ENCODE results near the gene WRNIP1. TPM values are rescaled to one million over a fixed set of nuclear protein-coding genes. Genes with fewer than 3 reads are reported as not detected.

WRNIP1 gene
- total and polyA plus RNA-seq, 2 of the 8 experiments (the other 6 are each of a cell fraction or from before 2014, with no cell fraction given) = 38.2 to 39.2 TPM

DNA sequence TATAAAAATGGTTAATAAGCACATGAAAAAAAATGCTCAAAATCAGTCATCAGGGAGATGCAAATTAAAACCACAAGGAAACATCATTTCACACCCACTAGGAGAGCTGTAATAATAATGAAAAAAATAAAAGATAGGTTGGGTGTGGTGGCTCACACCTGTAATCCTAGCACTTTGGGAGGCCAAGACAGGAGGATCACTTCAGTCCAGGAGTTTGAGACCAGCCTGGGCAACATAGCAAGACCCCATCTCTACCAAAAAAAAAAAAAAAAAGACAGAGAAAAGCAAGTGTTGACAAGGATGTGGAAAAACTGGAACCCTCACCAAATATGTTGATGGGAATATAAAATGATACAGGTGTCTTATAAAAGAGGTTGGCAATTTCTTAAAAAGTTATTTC is 11.4 kb upstream of the WRNIP1 start (continued):
- no peak for TF ChIP-seq SUZ12 (IDR thresholded peaks at IDR 0.05; ENCODE audit: low read length)
- no peak for TF ChIP-seq TBP (IDR thresholded peaks at IDR 0.05; ENCODE audit: low read depth, low read length)
- no peak for TF ChIP-seq CEBPB (IDR thresholded peaks at IDR 0.05; ENCODE audit: low read depth, low read length)
- no peak for TF ChIP-seq KDM4A (IDR thresholded peaks at IDR 0.05; ENCODE audit: low read depth, low read length, severe bottlenecking)

Data from H1 (cell line).